GM23338 (cell line): ENCODE data around the gene TMEFF1. TPM values are rescaled to one million over a fixed set of nuclear protein-coding genes. Genes with fewer than 3 reads are reported as not detected.
A peak's percentile ranks its signal among the peaks of the same experiment; 100 is the strongest.

Experiments
- ATAC-seq: fragments of 200-7000 bp; cut with Tn5 transposase; 3 replicates; pipeline ENCODE4 v1.9.1; 2020
- DNase-seq: peaks from one replicate; pipeline ENCODE4 v3.0.0-alpha.2; 2015; ENCODE audit warnings: low spot score
- H2AFZ ChIP-seq: fragments of 200-600 bp; sonication (generic); 2 replicates; pipeline ENCODE4 v1.8.0; 2016; ENCODE audit warnings: antibody characterized with exemption, mild to moderate bottlenecking, moderate library complexity
- H3F3A ChIP-seq: fragments of 200-600 bp; sonication (generic); replicated peaks from 2 replicates; pipeline ENCODE4 v1.8.0; 2017; ENCODE audit warnings: antibody characterized with exemption, mixed run types, low read depth
- H3K27ac ChIP-seq: fragments of 200-600 bp; sonication (generic); 2 replicates; pipeline ENCODE4 v1.6.1; 2016; ENCODE audit warnings: low read depth
- H3K27me3 ChIP-seq: fragments of 200-600 bp; sonication (generic); 2 replicates; pipeline ENCODE4 v1.8.0; 2016; ENCODE audit warnings: mild to moderate bottlenecking, mixed run types, moderate library complexity; ENCODE audit not compliant: insufficient read depth
- H3K36me3 ChIP-seq: fragments of 200-600 bp; sonication (generic); 2 replicates; pipeline ENCODE4 v1.8.0; 2016; ENCODE audit warnings: mild to moderate bottlenecking; ENCODE audit not compliant: insufficient read depth
- H3K4me1 ChIP-seq: fragments of 200-600 bp; sonication (generic); 2 replicates; pipeline ENCODE4 v1.8.0; 2016; ENCODE audit warnings: mild to moderate bottlenecking, moderate library complexity; ENCODE audit not compliant: insufficient read depth
- H3K4me2 ChIP-seq: fragments of 200-600 bp; sonication (generic); 2 replicates; pipeline ENCODE4 v1.7.1; 2017; ENCODE audit warnings: mixed run types
- H3K4me3 ChIP-seq: fragments of 200-600 bp; sonication (generic); 2 replicates; pipeline ENCODE4 v1.6.1; 2016; ENCODE audit warnings: mixed run types
- H3K79me2 ChIP-seq: fragments of 200-600 bp; sonication (generic); replicated peaks from 2 replicates; pipeline ENCODE4 v1.8.0; 2017; ENCODE audit warnings: mild to moderate bottlenecking; ENCODE audit not compliant: insufficient read depth
- H3K9me2 ChIP-seq: fragments of 200-600 bp; sonication (generic); 2 replicates; pipeline ENCODE4 v1.8.0; 2017; ENCODE audit not compliant: insufficient read depth
- H4K20me1 ChIP-seq: fragments of 200-600 bp; sonication (generic); replicated peaks from 2 replicates; pipeline ENCODE4 v1.8.0; 2017; ENCODE audit warnings: mild to moderate bottlenecking; ENCODE audit not compliant: insufficient read depth
- H3K27ac Mint-ChIP-seq: 2 replicates; pipeline ENCODE4 v1.8.0; 2020; ENCODE audit warnings: inconsistent platforms, mild to moderate bottlenecking, moderate library complexity, mixed read lengths
- H3K27me3 Mint-ChIP-seq: 3 replicates; pipeline ENCODE4 v1.8.0; 2022; ENCODE audit warnings: low read depth, mild to moderate bottlenecking, moderate library complexity, mixed read lengths, inconsistent platforms; ENCODE audit not compliant: insufficient read depth, poor library complexity
- H3K36me3 Mint-ChIP-seq: 3 replicates; pipeline ENCODE4 v1.8.0; 2021; ENCODE audit warnings: low read depth, mild to moderate bottlenecking, inconsistent platforms, moderate library complexity, mixed read lengths
- H3K4me1 Mint-ChIP-seq: 3 replicates; pipeline ENCODE4 v1.8.0; 2020; ENCODE audit warnings: mild to moderate bottlenecking, inconsistent platforms, mixed read lengths
- H3K4me3 Mint-ChIP-seq: 3 replicates; pipeline ENCODE4 v1.8.0; 2021; ENCODE audit warnings: moderate library complexity, mild to moderate bottlenecking, inconsistent platforms, mixed read lengths
- H3K9me3 Mint-ChIP-seq: 3 replicates; pipeline ENCODE4 v1.8.0; 2020; ENCODE audit warnings: moderate library complexity, mild to moderate bottlenecking, inconsistent platforms, mixed read lengths
- CREB1 ChIP-seq: fragments of 250-450 bp; sonication (Bioruptor Pico); IDR thresholded peaks from 2 replicates; pipeline ENCODE4 v1.5.0; 2020; ENCODE audit warnings: low read depth, mild to moderate bottlenecking, moderate library complexity
- EZH2 ChIP-seq: fragments of 200-600 bp; sonication (generic); IDR thresholded peaks from one replicate; pipeline ENCODE4 v1.8.0; 2017; ENCODE audit warnings: antibody characterized with exemption, mild to moderate bottlenecking, low read depth; ENCODE audit not compliant: unreplicated experiment
- NANOG ChIP-seq: IDR thresholded peaks from 2 replicates; pipeline ENCODE4 v1.6.1; 2016; ENCODE audit warnings: antibody characterized with exemption, borderline replicate concordance
- POLR2AphosphoS5 ChIP-seq: IDR thresholded peaks from 2 replicates; pipeline ENCODE4 v1.6.1; 2016; ENCODE audit warnings: antibody characterized with exemption, low read depth
- STAT1 ChIP-seq: IDR thresholded peaks from one replicate; pipeline ENCODE4 v1.6.1; 2016; ENCODE audit warnings: antibody characterized with exemption; ENCODE audit not compliant: unreplicated experiment
- ZNF114 ChIP-seq: fragments of 250-450 bp; sonication (Bioruptor Pico); IDR thresholded peaks from 2 replicates; pipeline ENCODE4 v1.5.0; 2020; ENCODE audit warnings: mild to moderate bottlenecking, moderate library complexity
- ZNF331 ChIP-seq: fragments of 250-450 bp; sonication (Bioruptor Pico); IDR thresholded peaks from 2 replicates; pipeline ENCODE4 v1.5.0; 2020; ENCODE audit warnings: low read depth, mild to moderate bottlenecking, moderate library complexity
- ZNF462 ChIP-seq: fragments of 250-450 bp; sonication (Bioruptor Pico); IDR thresholded peaks from 2 replicates; pipeline ENCODE4 v1.5.0; 2020; ENCODE audit warnings: mild to moderate bottlenecking, moderate library complexity
- polyA plus RNA-seq: library from polyadenylated mRNA; unstranded; fragments of >200 nt; fragmentation: Nextera tagmentation; extraction: Ambion mirVana; gene quantifications from 2 replicates; pipeline ENCODE4 v1.2.1, GENCODE V29; 2016
- total RNA-seq: library from RNA; depleted of rRNA; stranded (reverse); fragments of >200 nt; shearing (Covaris generic); gene quantifications from 2 replicates; pipeline ENCODE4 v1.2.3, GENCODE V29; 2014
- TF ChIP-seq, protein P1 (sequence below), 2 experiments: fragments of 200-600 bp in 1 of 2; sonication (generic) in 1 of 2; conservative IDR thresholded peaks; 2 replicates each; pipeline versions ENCODE4 v1.5.1 to v1.6.1; 2016 to 2017; ENCODE audit warnings: antibody characterized with exemption in 2 of 2, low read depth in 2 of 2, mild to moderate bottlenecking in 2 of 2, moderate library complexity in 1 of 2

The TMEFF1 gene
- total and polyA plus RNA-seq, 2 experiments from 2014 or later: 6.6 to 85.2 TPM

DNA sequence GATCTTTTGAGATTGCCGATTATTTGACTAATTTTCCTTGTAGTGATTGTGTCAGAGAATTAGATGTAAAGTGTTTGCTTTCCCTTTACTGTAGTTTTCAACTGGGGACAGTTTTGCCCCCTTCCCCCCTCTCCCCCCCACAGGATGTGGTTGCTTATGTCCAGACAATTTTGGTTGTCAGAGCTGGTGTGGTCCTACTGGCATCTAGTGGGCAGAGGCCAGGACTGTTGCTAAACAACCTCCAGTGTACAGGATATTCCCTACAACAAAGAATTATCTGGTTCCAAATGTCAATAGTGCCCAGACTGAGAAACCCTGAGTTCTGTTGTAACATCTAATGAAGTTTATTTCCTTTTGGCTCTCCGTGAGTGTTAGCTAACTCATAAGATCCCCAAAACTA lies 20.0 kb downstream of the TMEFF1 start (continued):
- TF ChIP-seq, protein P1, sequence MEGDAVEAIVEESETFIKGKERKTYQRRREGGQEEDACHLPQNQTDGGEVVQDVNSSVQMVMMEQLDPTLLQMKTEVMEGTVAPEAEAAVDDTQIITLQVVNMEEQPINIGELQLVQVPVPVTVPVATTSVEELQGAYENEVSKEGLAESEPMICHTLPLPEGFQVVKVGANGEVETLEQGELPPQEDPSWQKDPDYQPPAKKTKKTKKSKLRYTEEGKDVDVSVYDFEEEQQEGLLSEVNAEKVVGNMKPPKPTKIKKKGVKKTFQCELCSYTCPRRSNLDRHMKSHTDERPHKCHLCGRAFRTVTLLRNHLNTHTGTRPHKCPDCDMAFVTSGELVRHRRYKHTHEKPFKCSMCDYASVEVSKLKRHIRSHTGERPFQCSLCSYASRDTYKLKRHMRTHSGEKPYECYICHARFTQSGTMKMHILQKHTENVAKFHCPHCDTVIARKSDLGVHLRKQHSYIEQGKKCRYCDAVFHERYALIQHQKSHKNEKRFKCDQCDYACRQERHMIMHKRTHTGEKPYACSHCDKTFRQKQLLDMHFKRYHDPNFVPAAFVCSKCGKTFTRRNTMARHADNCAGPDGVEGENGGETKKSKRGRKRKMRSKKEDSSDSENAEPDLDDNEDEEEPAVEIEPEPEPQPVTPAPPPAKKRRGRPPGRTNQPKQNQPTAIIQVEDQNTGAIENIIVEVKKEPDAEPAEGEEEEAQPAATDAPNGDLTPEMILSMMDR (conservative IDR thresholded peaks at IDR 0.05; ENCODE audit: low read depth in 2 of 2): peak in 1 of 2 experiments; percentile 12; a peak in 1 of 4 replicates

DNA sequence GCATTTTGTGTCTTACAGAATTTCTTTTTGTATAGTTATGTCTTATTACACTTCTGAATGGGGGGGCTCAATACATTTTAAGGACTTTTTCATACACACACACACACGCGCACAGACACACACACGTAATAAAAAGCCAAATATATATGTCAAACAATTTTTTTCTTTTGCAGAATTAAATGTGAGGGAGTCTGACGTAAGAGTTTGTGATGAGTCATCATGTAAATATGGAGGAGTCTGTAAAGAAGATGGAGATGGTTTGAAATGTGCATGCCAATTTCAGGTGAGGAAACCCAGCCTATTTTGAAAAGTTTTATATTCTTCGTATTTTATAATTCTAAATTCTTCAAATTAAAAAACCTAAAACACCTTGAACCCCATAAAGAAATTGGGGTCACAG lies 25.6 kb downstream of the TMEFF1 start:
- no peaks in the 10 kb centered on the region for H3K9me2 ChIP-seq
- no peak overlapping the region for H3K4me3 ChIP-seq
- no peak for ATAC-seq
- peaks cover 17% of the 10 kb centered on the region; the same call in 2 of the 3 replicates for H3K36me3 Mint-ChIP-seq
- H3K79me2 ChIP-seq: peaks cover 77% of the 10 kb centered on the region
- peaks cover 18% of the 10 kb centered on the region for H4K20me1 ChIP-seq
- peaks cover 33% of the 10 kb centered on the region for H3K4me1 ChIP-seq
- H3K27me3 ChIP-seq: no peaks in the 10 kb centered on the region
- H3K27ac Mint-ChIP-seq: peak overlapping the region; percentile 93
- DNase-seq: no peak
- peaks cover 35% of the 10 kb centered on the region for H3K4me1 Mint-ChIP-seq
- H3K27me3 Mint-ChIP-seq: no peaks in the 10 kb centered on the region
- TF ChIP-seq ZNF114 (CRISPR knock-in tag) (no peak), POLR2AphosphoS5 (no peak), ZNF331 (CRISPR knock-in tag) (no peak), NANOG (no peak), CREB1 (no peak), EZH2 (no peak), STAT1 (no peak)
- TF ChIP-seq, protein P1 (conservative IDR thresholded peaks at IDR 0.05; ENCODE audit: low read depth in 2 of 2): no peak
- no peak overlapping the region for H2AFZ ChIP-seq
- no peaks in the 10 kb centered on the region for H3K36me3 ChIP-seq
- peak overlapping the region; percentile 65 for H3K27ac ChIP-seq
- no peaks in the 10 kb centered on the region for H3F3A ChIP-seq
- H3K4me2 ChIP-seq: peak overlapping the region; percentile 3; the same call in 1 of the 2 replicates
- 0 out of 3 replicates have a peak overlapping the region, but pooled peaks have one; percentile 5 for H3K4me3 Mint-ChIP-seq
- H3K9me3 Mint-ChIP-seq: no peaks in the 10 kb centered on the region

DNA sequence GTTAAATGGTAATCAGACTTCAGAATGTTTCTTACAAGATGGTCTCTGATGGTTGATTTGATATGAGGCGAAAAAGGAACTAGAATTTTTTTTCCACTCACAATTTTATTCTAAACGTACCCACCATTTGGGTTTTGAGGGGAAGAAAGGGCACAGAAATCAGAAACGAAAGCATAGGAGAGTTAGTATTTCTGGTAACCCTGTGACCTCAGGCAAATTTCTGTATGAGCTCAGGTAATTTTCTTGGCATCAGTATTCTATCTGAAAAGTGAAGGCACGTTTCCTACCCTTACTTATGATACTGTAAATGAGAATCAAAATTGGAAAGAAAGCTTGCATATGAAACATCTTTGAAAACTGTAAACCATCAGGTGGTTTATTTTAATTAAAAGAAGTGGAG lies 26.5 kb downstream of the TMEFF1 start:
- Histone ChIP-seq H3F3A (no peaks in the 10 kb centered on the region), H3K79me2 (peaks cover 69% of the 10 kb centered on the region), H3K27me3 (no peaks in the 10 kb centered on the region), H3K9me2 (no peaks in the 10 kb centered on the region), H3K27ac (no peak overlapping the region; the same call in 1 of the 2 replicates), H3K4me3 (no peak overlapping the region), H3K36me3 (no peaks in the 10 kb centered on the region), H3K4me1 (peaks cover 24% of the 10 kb centered on the region), H3K4me2 (no peak overlapping the region), H4K20me1 (peaks cover 17% of the 10 kb centered on the region), H2AFZ (no peak overlapping the region)
- Mint-ChIP-seq H3K9me3 (no peaks in the 10 kb centered on the region), H3K4me1 (peaks cover 32% of the 10 kb centered on the region), H3K36me3 (peaks cover 22% of the 10 kb centered on the region; the same call in 2 of the 3 replicates), H3K27me3 (no peaks in the 10 kb centered on the region), H3K27ac (peak overlapping the region; percentile 29; the same call in 1 of the 2 replicates), H3K4me3 (no peak overlapping the region)
- ATAC-seq: no peak
- DNase-seq: no peak
- TF ChIP-seq ZNF114 (CRISPR knock-in tag) (no peak), ZNF462 (CRISPR knock-in tag) (no peak)
